ENCODE measurements around the gene EFTUD2. TPM values are rescaled to one million over a fixed set of nuclear protein-coding genes. Genes with fewer than 3 reads are reported as not detected.

EFTUD2 gene
- total RNA-seq, 1 experiment from 2014 or later, result 150 TPM

DNA sequence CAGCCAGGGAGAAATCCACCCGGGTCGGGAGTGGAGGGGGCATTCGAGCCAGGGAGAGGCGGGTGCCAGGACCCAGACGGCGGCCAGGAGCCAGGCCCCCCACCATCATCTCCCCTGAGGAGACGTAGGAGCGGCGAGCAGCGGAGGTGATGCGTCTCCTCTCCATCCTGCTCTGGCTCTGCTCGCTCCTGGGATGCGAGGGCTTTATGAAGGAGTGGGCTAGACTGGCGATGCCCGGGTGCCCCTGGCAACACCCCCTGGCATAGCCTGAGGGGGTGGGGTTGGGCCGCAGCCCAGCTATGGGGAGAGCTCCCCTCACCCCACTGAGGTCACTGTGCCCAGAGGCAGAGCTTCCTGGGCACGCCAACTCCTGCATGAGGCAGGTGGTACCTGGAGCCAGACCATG, 16.1 kb upstream of the EFTUD2 start, which contains the start of gene GFAP:
TSS of gene GFAP (minus strand) at position 180 of the 406 bp plus-strand sequence. CDS start at position 166, 14 bp downstream.
- ChIA-PET RAD21 (ENCODE audit: low non-redundant PET in 1 of 2, low total read pairs in 2 of 2, uncharacterized antibody in 2 of 2, unreplicated experiment in 2 of 2) (no interaction called here), POLR2A (no interaction called here), CTCF (interaction anchor here (0.6 kb wide), 1 partner anchor 106 kb away, joined by 3 read pairs; no protein-coding TSS in a partner anchor)
- H3K4me1 ChIP-seq (ENCODE audit: control insufficient read depth in 1 of 2, insufficient read depth in 2 of 2, low read length in 2 of 2), result peaks cover 0 to 17% of the 10 kb centered on the region in 2 experiments; a peak in 2 of 4 replicates
- H3K4me2 ChIP-seq (ENCODE audit: low read length), result no peak within 1 kb of the TSS
- H3K36me3 ChIP-seq (ENCODE audit: control insufficient read depth in 1 of 2, insufficient read depth in 2 of 2, low read length in 2 of 2), result no peaks in the 10 kb centered on the region
- H3K9me3 ChIP-seq (ENCODE audit: control insufficient read depth in 1 of 2, insufficient read depth in 1 of 2, low read depth in 1 of 2, low read length in 2 of 2), result no peaks in the 10 kb centered on the region
- H3K27me3 ChIP-seq (ENCODE audit: insufficient read depth, low read length), result no peaks in the 10 kb centered on the region
- BruUV-seq (replicated peaks), result no TSS peak
- H3K9me2 ChIP-seq (ENCODE audit: insufficient read depth), result no peaks in the 10 kb centered on the region
- no peaks in the 10 kb centered on the region for H4K20me1 ChIP-seq (ENCODE audit: insufficient read depth)
- ATAC-seq (no peak), DNase-seq (ENCODE audit: low read depth, low spot score) (no peak)
- TF ChIP-seq JUND (IDR thresholded peaks at IDR 0.05) (no peak), CEBPB (IDR thresholded peaks at IDR 0.05; ENCODE audit: low read depth) (no peak), SRF (IDR thresholded peaks at IDR 0.05; ENCODE audit: low read depth) (no peak)
- H3K27ac ChIP-seq (ENCODE audit: low read depth, low read length), result no peak within 1 kb of the TSS
- no peak within 1 kb of the TSS for H3K4me3 ChIP-seq (replicated peaks in 1 of 2; ENCODE audit: low read depth in 1 of 2, low read length in 2 of 2)
- no peak within 1 kb of the TSS for H2AFZ ChIP-seq (ENCODE audit: low read depth, low read length, poor library complexity, severe bottlenecking)
- intact Hi-C loops (cut with micrococcal nuclease), result no loop called here
- H3K9ac ChIP-seq (ENCODE audit: low read length), result no peak within 1 kb of the TSS
- H3K79me2 ChIP-seq (ENCODE audit: insufficient read depth, low read length), result no peaks in the 10 kb centered on the region

- no peaks in the 10 kb centered on the region for H3K9me3 ChIP-seq (ENCODE audit: control insufficient read depth in 1 of 2, insufficient read depth in 1 of 2, low read depth in 1 of 2, low read length in 2 of 2)
- no peaks in the 10 kb centered on the region for H3K36me3 ChIP-seq (ENCODE audit: control insufficient read depth in 1 of 2, insufficient read depth in 2 of 2, low read length in 2 of 2)
- no peaks in the 10 kb centered on the region for H3K79me2 ChIP-seq (ENCODE audit: insufficient read depth, low read length)
- H2AFZ ChIP-seq (ENCODE audit: low read depth, low read length, poor library complexity, severe bottlenecking), result no peak overlapping the region
- no peak for TF ChIP-seq RAD21 (IDR thresholded peaks at IDR 0.05; ENCODE audit: low read depth)
- no peak for TF ChIP-seq FOSL1 (IDR thresholded peaks at IDR 0.05; ENCODE audit: low read depth)
- no peak for TF ChIP-seq POLR2AphosphoS5 (IDR thresholded peaks at IDR 0.05; ENCODE audit: low read depth, low read length)
- TF ChIP-seq EGR1 (IDR thresholded peaks at IDR 0.05; ENCODE audit: low read depth), result no peak
- no peak for TF ChIP-seq POLR2A (IDR thresholded peaks at IDR 0.05; ENCODE audit: borderline replicate concordance, extremely low read depth, insufficient read depth, insufficient read length)
- no peak for TF ChIP-seq ZBTB33 (IDR thresholded peaks at IDR 0.05; ENCODE audit: extremely low read depth, insufficient replicate concordance, low read length)
- TF ChIP-seq SP1 (IDR thresholded peaks at IDR 0.05; ENCODE audit: low read depth), result no peak
- no peak for TF ChIP-seq CTCF (IDR thresholded peaks at IDR 0.05 in 2 of 3, conservative IDR thresholded peaks at IDR 0.05 in 1 of 3; ENCODE audit: borderline replicate concordance in 1 of 3, insufficient read depth in 1 of 3, low read depth in 2 of 3, low read length in 2 of 3)
- TF ChIP-seq, protein P1, sequence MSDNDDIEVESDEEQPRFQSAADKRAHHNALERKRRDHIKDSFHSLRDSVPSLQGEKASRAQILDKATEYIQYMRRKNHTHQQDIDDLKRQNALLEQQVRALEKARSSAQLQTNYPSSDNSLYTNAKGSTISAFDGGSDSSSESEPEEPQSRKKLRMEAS (IDR thresholded peaks at IDR 0.05), result no peak
- no peak for TF ChIP-seq TCF7L2 (IDR thresholded peaks at IDR 0.05; ENCODE audit: borderline replicate concordance, extremely low read depth, insufficient read depth, insufficient read length)
- TF ChIP-seq ZFX (IDR thresholded peaks at IDR 0.05), result no peak
- ChIA-PET RAD21 (ENCODE audit: low non-redundant PET in 1 of 2, low total read pairs in 2 of 2, uncharacterized antibody in 2 of 2, unreplicated experiment in 2 of 2) (no interaction called here), POLR2A (no interaction called here), CTCF (interaction anchor here (0.6 kb wide), 1 partner anchor 107 kb away, joined by 3 read pairs; no protein-coding TSS in a partner anchor)
- no peaks in the 10 kb centered on the region for H3K27me3 ChIP-seq (ENCODE audit: insufficient read depth, low read length)
- no peak overlapping the region for H3K27ac ChIP-seq (ENCODE audit: low read depth, low read length)
- no TSS peak for BruUV-seq (replicated peaks)
- no peaks in the 10 kb centered on the region for H3K9me2 ChIP-seq (ENCODE audit: insufficient read depth)
- ATAC-seq, result no peak
- H3K9ac ChIP-seq (ENCODE audit: low read length), result no peak overlapping the region
- H3K4me1 ChIP-seq (ENCODE audit: control insufficient read depth in 1 of 2, insufficient read depth in 2 of 2, low read length in 2 of 2), result peaks cover 0 to 12% of the 10 kb centered on the region in 2 experiments; a peak in 2 of 4 replicates
- intact Hi-C loops (cut with micrococcal nuclease), result no loop called here
- no peak for DNase-seq (ENCODE audit: low read depth, low spot score)
- no peaks in the 10 kb centered on the region for H4K20me1 ChIP-seq (ENCODE audit: insufficient read depth)
- H3K4me3 ChIP-seq (replicated peaks in 1 of 2; ENCODE audit: low read depth in 1 of 2, low read length in 2 of 2), result no peak overlapping the region
- H3K4me2 ChIP-seq (ENCODE audit: low read length), result no peak overlapping the region
These were observed 15.5 kb upstream of the EFTUD2 start for GRCh38 chr17:44914698-44915271.
